Natural killer cell (primary cell): ENCODE data around the gene AOC3. TPM values are rescaled to one million over a fixed set of nuclear protein-coding genes. Genes with fewer than 3 reads are reported as not detected.

Experiments used
- ATAC-seq, 3 donors: fragments of 150-1000 bp in 2 of 3; fragments of 200-7000 bp in 1 of 3; cut with Tn5 transposase; 1 replicate in 1 of 3; 2 replicates in 2 of 3; pipeline ENCODE4 v1.10.0; 2021; ENCODE audit warnings: mild to moderate bottlenecking in 2 of 3, moderate library complexity in 2 of 3
- DNase-seq, 2 donors: peaks; one replicate each; pipeline versions ENCODE4 v3.0.0 to v3.0.0-alpha.2; 2013 to 2021; ENCODE audit warnings: mixed read lengths in 1 of 2
- H3K27ac ChIP-seq: one replicate; pipeline ENCODE4 v1.5.1; 2013; ENCODE audit warnings: mild to moderate bottlenecking, low read length
- H3K27me3 ChIP-seq: one replicate; pipeline ENCODE4 v1.6.1; 2013; ENCODE audit warnings: low read length; ENCODE audit not compliant: control insufficient read depth, insufficient read depth
- H3K36me3 ChIP-seq: one replicate; pipeline ENCODE4 v1.6.1; 2013; ENCODE audit warnings: low read length; ENCODE audit not compliant: control insufficient read depth, insufficient read depth
- H3K4me1 ChIP-seq: one replicate; pipeline ENCODE4 v1.6.1; 2013; ENCODE audit warnings: low read length; ENCODE audit not compliant: control insufficient read depth, insufficient read depth
- H3K4me3 ChIP-seq: one replicate; pipeline ENCODE4 v1.5.1; 2013; ENCODE audit warnings: low read length
- H3K9me3 ChIP-seq: one replicate; pipeline ENCODE4 v1.6.1; 2013; ENCODE audit warnings: low read length; ENCODE audit not compliant: control insufficient read depth, insufficient read depth
- H3K27ac Mint-ChIP-seq, 2 donors: one replicate each; pipeline ENCODE4 v1.8.0; 2022; ENCODE audit warnings: mild to moderate bottlenecking in 2 of 2, mixed read lengths in 2 of 2, moderate library complexity in 1 of 2
- H3K27me3 Mint-ChIP-seq, 2 donors: one replicate each; pipeline ENCODE4 v1.8.0; 2022; ENCODE audit warnings: low read depth in 2 of 2, mixed read lengths in 2 of 2
- H3K36me3 Mint-ChIP-seq: one replicate; pipeline ENCODE4 v1.8.0; 2022; ENCODE audit warnings: mixed read lengths
- H3K4me1 Mint-ChIP-seq, 2 donors: one replicate each; pipeline ENCODE4 v1.8.0; 2022; ENCODE audit warnings: mixed read lengths in 2 of 2
- H3K4me3 Mint-ChIP-seq: one replicate; pipeline ENCODE4 v1.8.0; 2022; ENCODE audit warnings: mild to moderate bottlenecking, moderate library complexity, mixed read lengths
- H3K9me3 Mint-ChIP-seq, 2 donors: one replicate each; pipeline ENCODE4 v1.8.0; 2022; ENCODE audit warnings: mixed read lengths in 2 of 2
- CTCF ChIP-seq: fragments of 200-600 bp; IDR thresholded peaks from one replicate; pipeline ENCODE4 v1.8.0; 2022; ENCODE audit warnings: antibody characterized with exemption
- WGBS: methylation state at CpG from one replicate; pipeline ENCODE4 v1.1.7; 2013; ENCODE audit warnings: missing lambda C conversion rate; ENCODE audit not compliant: insufficient coverage; 5-methylcytosine and 5-hydroxymethylcytosine counted together
- intact Hi-C: fragments of 100-400 bp; cut with micrococcal nuclease; formaldehyde crosslinking; loops from one replicate; pipeline ENCODE4 v1.14.2; 2022
- total RNA-seq, 4 donors: library from RNA; stranded (reverse); fragments of 120-200 nt in 1 of 4; gene quantifications; one replicate each; pipeline versions ENCODE4 v1.2.3 to v1.2.4, GENCODE V29; 2013 to 2022

The AOC3 gene
- total RNA-seq, 3 donors from 2014 or later (not counting 1 experiment from before 2014, with no cell fraction given) = 0.52 to 1.0 (median 0.73) TPM

GRCh38 chr17:42852351-42852750 lies 1.4 kb downstream of the AOC3 start:
- Histone ChIP-seq H3K4me3 (no peak overlapping the region), H3K36me3 (no peaks in the 10 kb centered on the region), H3K9me3 (no peaks in the 10 kb centered on the region), H3K4me1 (no peaks in the 10 kb centered on the region), H3K27me3 (no peaks in the 10 kb centered on the region), H3K27ac (no peak overlapping the region)
- H3K27me3 Mint-ChIP-seq = peaks cover 0 to 3% of the 10 kb centered on the region in 2 donors
- no peak for ATAC-seq
- H3K9me3 Mint-ChIP-seq = no peaks in the 10 kb centered on the region
- intact Hi-C loops = no loop called here
- H3K4me3 Mint-ChIP-seq = no peak overlapping the region
- TF ChIP-seq CTCF = no peak
- H3K4me1 Mint-ChIP-seq = no peaks in the 10 kb centered on the region
- WGBS = 89% methylated on average over 15 of the region's 15 CpGs
- no peak overlapping the region for H3K27ac Mint-ChIP-seq
- DNase-seq = no peak
- no peaks in the 10 kb centered on the region for H3K36me3 Mint-ChIP-seq

- H3K9me3 Mint-ChIP-seq = no peaks in the 10 kb centered on the region
- Histone ChIP-seq H3K36me3 (no peaks in the 10 kb centered on the region), H3K4me1 (no peaks in the 10 kb centered on the region), H3K27me3 (no peaks in the 10 kb centered on the region), H3K27ac (no peak overlapping the region), H3K9me3 (no peaks in the 10 kb centered on the region), H3K4me3 (no peak overlapping the region)
- TF ChIP-seq CTCF = no peak
- intact Hi-C loops = no loop called here
- H3K27me3 Mint-ChIP-seq = peaks cover 0 to 3% of the 10 kb centered on the region in 2 donors
- no peak overlapping the region for H3K27ac Mint-ChIP-seq
- no peak for DNase-seq
- 63% methylated on average over 4 of the region's 4 CpGs for WGBS
- no peaks in the 10 kb centered on the region for H3K36me3 Mint-ChIP-seq
- no peak for ATAC-seq
- no peak overlapping the region for H3K4me3 Mint-ChIP-seq
- H3K4me1 Mint-ChIP-seq = no peaks in the 10 kb centered on the region
These were observed 2.0 kb downstream of the AOC3 start for GRCh38 chr17:42853004-42853403.

- H3K9me3 Mint-ChIP-seq = no peaks in the 10 kb centered on the region
- 84% methylated on average over 5 of the region's 5 CpGs for WGBS
- intact Hi-C loops = no loop called here
- no peaks in the 10 kb centered on the region for H3K4me1 Mint-ChIP-seq
- H3K36me3 ChIP-seq = no peaks in the 10 kb centered on the region
- H3K27me3 ChIP-seq = no peaks in the 10 kb centered on the region
- no peak overlapping the region for H3K27ac Mint-ChIP-seq
- no peaks in the 10 kb centered on the region for H3K36me3 Mint-ChIP-seq
- no peaks in the 10 kb centered on the region for H3K4me1 ChIP-seq
- no peak overlapping the region for H3K27ac ChIP-seq
- DNase-seq (no peak), ATAC-seq (no peak)
- no peaks in the 10 kb centered on the region for H3K9me3 ChIP-seq
- H3K27me3 Mint-ChIP-seq = peaks cover 0 to 3% of the 10 kb centered on the region in 2 donors
- no peak overlapping the region for H3K4me3 Mint-ChIP-seq
- no peak for TF ChIP-seq CTCF
- H3K4me3 ChIP-seq = no peak overlapping the region
These were observed 2.6 kb downstream of the AOC3 start for GRCh38 chr17:42853597-42853967.

- TF ChIP-seq CTCF = no peak
- 93% methylated on average over 15 of the region's 15 CpGs for WGBS
- no peak overlapping the region for H3K27ac ChIP-seq
These were observed 3.2 kb downstream of the AOC3 start for GRCh38 chr17:42853968-42854790.

More at GRCh38 chr17:42853968-42854790, 3.2 kb downstream of the AOC3 start:
- Mint-ChIP-seq H3K36me3 (no peaks in the 10 kb centered on the region), H3K27me3 (peaks cover 0 to 3% of the 10 kb centered on the region in 2 donors), H3K4me3 (no peak overlapping the region), H3K27ac (no peak overlapping the region), H3K9me3 (no peaks in the 10 kb centered on the region), H3K4me1 (no peaks in the 10 kb centered on the region)
- ATAC-seq (no peak), DNase-seq (no peak)
- Histone ChIP-seq H3K4me3 (no peak overlapping the region), H3K36me3 (no peaks in the 10 kb centered on the region), H3K9me3 (no peaks in the 10 kb centered on the region), H3K4me1 (no peaks in the 10 kb centered on the region), H3K27me3 (no peaks in the 10 kb centered on the region)
- intact Hi-C loops = no loop called here
